Measurements from ENCODE around the gene LAMA3.
"Not testable (repeated sequence)": the region's sequence is repeated elsewhere in the genome, so short reads cannot be mapped to it uniquely, and the experiment has no call there.

The LAMA3 gene

GRCh38 chr18:23712445-23712844 is 23.2 kb downstream of the LAMA3 start:
- Histone ChIP-seq H3K36me3 (ENCODE audit: control insufficient read depth, insufficient read depth, low read length) (no peaks in the 10 kb centered on the region), H3K4me3 (ENCODE audit: low read depth, low read length) (no peak overlapping the region), H3K4me1 (ENCODE audit: control insufficient read depth, insufficient read depth, low read length) (no peaks in the 10 kb centered on the region), H3K9ac (ENCODE audit: low read depth, low read length) (no peak overlapping the region), H3K27me3 (ENCODE audit: control insufficient read depth, insufficient read depth, low read length) (no peaks in the 10 kb centered on the region), H3K9me3 (ENCODE audit: control insufficient read depth, insufficient read depth, low read length) (no peaks in the 10 kb centered on the region)

GRCh38 chr18:23714576-23714975 is 25.3 kb downstream of the LAMA3 start:
- H3K4me3 ChIP-seq (ENCODE audit: low read depth, low read length): no peak overlapping the region
- H3K9me3 ChIP-seq (ENCODE audit: control insufficient read depth, insufficient read depth, low read length): no peaks in the 10 kb centered on the region

GRCh38 chr18:23716079-23716478 is 26.8 kb downstream of the LAMA3 start:
- H3K27me3 ChIP-seq (ENCODE audit: control insufficient read depth, insufficient read depth, low read length): not testable (repeated sequence)

More at GRCh38 chr18:23714576-23714975, 25.3 kb downstream of the LAMA3 start:
- no peaks in the 10 kb centered on the region for H3K27me3 ChIP-seq (ENCODE audit: control insufficient read depth, insufficient read depth, low read length)
- H3K4me1 ChIP-seq (ENCODE audit: control insufficient read depth, insufficient read depth, low read length): no peaks in the 10 kb centered on the region
- H3K9ac ChIP-seq (ENCODE audit: low read depth, low read length): no peak overlapping the region
- no peaks in the 10 kb centered on the region for H3K36me3 ChIP-seq (ENCODE audit: control insufficient read depth, insufficient read depth, low read length)

GRCh38 chr18:23716516-23716915 is 27.3 kb downstream of the LAMA3 start:
- Histone ChIP-seq H3K4me1 (ENCODE audit: control insufficient read depth, insufficient read depth, low read length) (no peaks in the 10 kb centered on the region), H3K36me3 (ENCODE audit: control insufficient read depth, insufficient read depth, low read length) (no peaks in the 10 kb centered on the region), H3K4me3 (ENCODE audit: low read depth, low read length) (no peak overlapping the region), H3K9ac (ENCODE audit: low read depth, low read length) (no peak overlapping the region), H3K27me3 (ENCODE audit: control insufficient read depth, insufficient read depth, low read length) (no peaks in the 10 kb centered on the region), H3K9me3 (ENCODE audit: control insufficient read depth, insufficient read depth, low read length) (no peaks in the 10 kb centered on the region)

More at GRCh38 chr18:23716079-23716478, 26.8 kb downstream of the LAMA3 start:
- H3K9ac ChIP-seq (ENCODE audit: low read depth, low read length); H3K36me3 ChIP-seq (ENCODE audit: control insufficient read depth, insufficient read depth, low read length); H3K9me3 ChIP-seq (ENCODE audit: control insufficient read depth, insufficient read depth, low read length); H3K4me3 ChIP-seq (ENCODE audit: low read depth, low read length); H3K4me1 ChIP-seq (ENCODE audit: control insufficient read depth, insufficient read depth, low read length): not testable (repeated sequence)

- Histone ChIP-seq H3K4me1 (ENCODE audit: control insufficient read depth, insufficient read depth, low read length) (no peaks in the 10 kb centered on the region), H3K36me3 (ENCODE audit: control insufficient read depth, insufficient read depth, low read length) (no peaks in the 10 kb centered on the region), H3K9ac (ENCODE audit: low read depth, low read length) (no peak overlapping the region), H3K4me3 (ENCODE audit: low read depth, low read length) (no peak overlapping the region), H3K9me3 (ENCODE audit: control insufficient read depth, insufficient read depth, low read length) (no peaks in the 10 kb centered on the region), H3K27me3 (ENCODE audit: control insufficient read depth, insufficient read depth, low read length) (no peaks in the 10 kb centered on the region)
Observed at GRCh38 chr18:23716966-23717365, 27.7 kb downstream of the LAMA3 start.

GRCh38 chr18:23718243-23718720 is 29.0 kb downstream of the LAMA3 start:
- no peak overlapping the region for H3K9ac ChIP-seq (ENCODE audit: low read depth, low read length)
- H3K4me1 ChIP-seq (ENCODE audit: control insufficient read depth, insufficient read depth, low read length): no peaks in the 10 kb centered on the region
- no peaks in the 10 kb centered on the region for H3K36me3 ChIP-seq (ENCODE audit: control insufficient read depth, insufficient read depth, low read length)
- H3K9me3 ChIP-seq (ENCODE audit: control insufficient read depth, insufficient read depth, low read length): no peaks in the 10 kb centered on the region
- no peaks in the 10 kb centered on the region for H3K27me3 ChIP-seq (ENCODE audit: control insufficient read depth, insufficient read depth, low read length)
- H3K4me3 ChIP-seq (ENCODE audit: low read depth, low read length): no peak overlapping the region

GRCh38 chr18:23718731-23719130 is 29.5 kb downstream of the LAMA3 start:
- H3K9ac ChIP-seq (ENCODE audit: low read depth, low read length): no peak overlapping the region
- H3K27me3 ChIP-seq (ENCODE audit: control insufficient read depth, insufficient read depth, low read length): no peaks in the 10 kb centered on the region
- no peaks in the 10 kb centered on the region for H3K36me3 ChIP-seq (ENCODE audit: control insufficient read depth, insufficient read depth, low read length)
- H3K4me1 ChIP-seq (ENCODE audit: control insufficient read depth, insufficient read depth, low read length): no peaks in the 10 kb centered on the region
- H3K4me3 ChIP-seq (ENCODE audit: low read depth, low read length): no peak overlapping the region
- H3K9me3 ChIP-seq (ENCODE audit: control insufficient read depth, insufficient read depth, low read length): no peaks in the 10 kb centered on the region

- Histone ChIP-seq H3K9me3 (ENCODE audit: control insufficient read depth, insufficient read depth, low read length) (no peaks in the 10 kb centered on the region), H3K36me3 (ENCODE audit: control insufficient read depth, insufficient read depth, low read length) (no peaks in the 10 kb centered on the region), H3K27me3 (ENCODE audit: control insufficient read depth, insufficient read depth, low read length) (no peaks in the 10 kb centered on the region), H3K9ac (ENCODE audit: low read depth, low read length) (no peak overlapping the region), H3K4me3 (ENCODE audit: low read depth, low read length) (no peak overlapping the region), H3K4me1 (ENCODE audit: control insufficient read depth, insufficient read depth, low read length) (no peaks in the 10 kb centered on the region)
Observed at GRCh38 chr18:23719634-23720201, 30.5 kb downstream of the LAMA3 start.

GRCh38 chr18:23721696-23722480 is 32.6 kb downstream of the LAMA3 start:
- Histone ChIP-seq H3K9me3 (ENCODE audit: control insufficient read depth, insufficient read depth, low read length) (no peaks in the 10 kb centered on the region), H3K4me1 (ENCODE audit: control insufficient read depth, insufficient read depth, low read length) (no peaks in the 10 kb centered on the region), H3K4me3 (ENCODE audit: low read depth, low read length) (no peak overlapping the region), H3K9ac (ENCODE audit: low read depth, low read length) (no peak overlapping the region), H3K36me3 (ENCODE audit: control insufficient read depth, insufficient read depth, low read length) (no peaks in the 10 kb centered on the region), H3K27me3 (ENCODE audit: control insufficient read depth, insufficient read depth, low read length) (no peaks in the 10 kb centered on the region)

GRCh38 chr18:23722646-23723045 is 33.4 kb downstream of the LAMA3 start:
- no peaks in the 10 kb centered on the region for H3K9me3 ChIP-seq (ENCODE audit: control insufficient read depth, insufficient read depth, low read length)
- no peak overlapping the region for H3K9ac ChIP-seq (ENCODE audit: low read depth, low read length)
- H3K27me3 ChIP-seq (ENCODE audit: control insufficient read depth, insufficient read depth, low read length): no peaks in the 10 kb centered on the region
- H3K4me3 ChIP-seq (ENCODE audit: low read depth, low read length): no peak overlapping the region
- H3K36me3 ChIP-seq (ENCODE audit: control insufficient read depth, insufficient read depth, low read length): no peaks in the 10 kb centered on the region
- no peaks in the 10 kb centered on the region for H3K4me1 ChIP-seq (ENCODE audit: control insufficient read depth, insufficient read depth, low read length)

- Histone ChIP-seq H3K4me3 (ENCODE audit: low read depth, low read length) (no peak overlapping the region), H3K4me1 (ENCODE audit: control insufficient read depth, insufficient read depth, low read length) (no peaks in the 10 kb centered on the region), H3K27me3 (ENCODE audit: control insufficient read depth, insufficient read depth, low read length) (no peaks in the 10 kb centered on the region), H3K9me3 (ENCODE audit: control insufficient read depth, insufficient read depth, low read length) (no peaks in the 10 kb centered on the region), H3K9ac (ENCODE audit: low read depth, low read length) (no peak overlapping the region), H3K36me3 (ENCODE audit: control insufficient read depth, insufficient read depth, low read length) (no peaks in the 10 kb centered on the region)
Observed at GRCh38 chr18:23723121-23723520, 33.9 kb downstream of the LAMA3 start.

GRCh38 chr18:23724681-23725080 is 35.4 kb downstream of the LAMA3 start:
- Histone ChIP-seq H3K9ac (ENCODE audit: low read depth, low read length) (no peak overlapping the region), H3K9me3 (ENCODE audit: control insufficient read depth, insufficient read depth, low read length) (no peaks in the 10 kb centered on the region), H3K27me3 (ENCODE audit: control insufficient read depth, insufficient read depth, low read length) (no peaks in the 10 kb centered on the region), H3K4me1 (ENCODE audit: control insufficient read depth, insufficient read depth, low read length) (no peaks in the 10 kb centered on the region), H3K4me3 (ENCODE audit: low read depth, low read length) (no peak overlapping the region), H3K36me3 (ENCODE audit: control insufficient read depth, insufficient read depth, low read length) (no peaks in the 10 kb centered on the region)

Measured in iPS-15b (cell line).